H1 (cell line): Measurements from ENCODE around the gene UBQLN3. TPM values are rescaled to one million over a fixed set of nuclear protein-coding genes. Genes with fewer than 3 reads are reported as not detected.

Experiments
- CTCF ChIA-PET: fragments of 300-600 bp; sonication (Branson Sonifier 250); formaldehyde crosslinking; loops from one replicate; lab custom pipeline; 2021; ENCODE audit not compliant: partially characterized antibody; lab: Charles Lee
- POLR2A ChIA-PET: fragments of 300-600 bp; sonication (Branson Sonifier 250); formaldehyde crosslinking; loops from one replicate; lab custom pipeline; 2021; ENCODE audit warnings: inconsistent platforms; ENCODE audit not compliant: partially characterized antibody; lab: Charles Lee
- DNase-seq, 2 experiments: peaks; one replicate each; pipeline versions ENCODE4 v3.0.0 to v3.0.0-alpha.2; 2010 to 2022; ENCODE audit warnings: low spot score in 2 of 2, low read depth in 1 of 2, mixed read lengths in 1 of 2
- FAIRE-seq: peaks from 2 replicates; lab custom pipeline; 2011; peaks lifted over from hg19 to GRCh38; lab: Jason Lieb, UNC
- H2AFZ ChIP-seq: 2 replicates; pipeline ENCODE4 v1.8.1; 2012; ENCODE audit warnings: low read length, inconsistent platforms
- H2AK5ac ChIP-seq: 2 replicates; pipeline ENCODE4 v1.6.1; 2013; ENCODE audit warnings: low read depth, low read length
- H2BK120ac ChIP-seq: replicated peaks from 2 replicates; pipeline ENCODE3; 2013; ENCODE audit warnings: low read depth, low read length, inconsistent platforms
- H2BK12ac ChIP-seq: 2 replicates; pipeline ENCODE4 v1.6.1; 2013; ENCODE audit warnings: low read depth, low read length
- H2BK15ac ChIP-seq: 2 replicates; pipeline ENCODE4 v1.6.1; 2013; ENCODE audit warnings: low read length
- H2BK20ac ChIP-seq: 2 replicates; pipeline ENCODE4 v1.6.1; 2013; ENCODE audit warnings: low read length
- H2BK5ac ChIP-seq: 2 replicates; pipeline ENCODE4 v1.6.1; 2013; ENCODE audit warnings: low read depth, low read length
- H3K14ac ChIP-seq: 2 replicates; pipeline ENCODE4 v1.6.1; 2013; ENCODE audit warnings: inconsistent platforms; ENCODE audit not compliant: insufficient read length
- H3K18ac ChIP-seq: 2 replicates; pipeline ENCODE4 v1.6.1; 2013; ENCODE audit warnings: low read length; ENCODE audit errors: extremely low read depth
- H3K23ac ChIP-seq: 2 replicates; pipeline ENCODE4 v1.6.1; 2013; ENCODE audit warnings: inconsistent platforms; ENCODE audit not compliant: insufficient read length
- H3K23me2 ChIP-seq: 2 replicates; pipeline ENCODE4 v1.6.1; 2013; ENCODE audit warnings: low read depth, low read length
- H3K27ac ChIP-seq: 2 replicates; pipeline ENCODE4 v1.6.1; 2011; ENCODE audit warnings: low read depth, low read length, inconsistent platforms
- H3K27me3 ChIP-seq, 4 experiments: replicated peaks in 1 of 4; 1 replicate in 1 of 4; 2 replicates in 3 of 4; pipeline versions ENCODE4 v1.6.1 to v1.8.1; 2011 to 2013; ENCODE audit warnings: low read length in 3 of 4, mild to moderate bottlenecking in 3 of 4, inconsistent platforms in 2 of 4, mixed read lengths in 2 of 4, moderate library complexity in 1 of 4; ENCODE audit not compliant: control insufficient read depth in 3 of 4, insufficient read depth in 3 of 4; ENCODE audit errors: extremely low read depth in 1 of 4
- H3K36me3 ChIP-seq, 4 experiments: 2 replicates each; pipeline versions ENCODE4 v1.6.1 to v1.8.1; 2011 to 2013; ENCODE audit warnings: mild to moderate bottlenecking in 4 of 4, low read length in 3 of 4, moderate library complexity in 2 of 4, control low read depth in 1 of 4, inconsistent platforms in 1 of 4; ENCODE audit not compliant: insufficient read depth in 4 of 4, control insufficient read depth in 2 of 4
- H3K4ac ChIP-seq: replicated peaks from 2 replicates; pipeline ENCODE3; 2013; ENCODE audit warnings: low read length, low read depth, mixed read lengths, inconsistent platforms; ENCODE audit not compliant: insufficient read length
- H3K4me1 ChIP-seq, 4 experiments: replicated peaks in 1 of 4; 1 replicate in 1 of 4; 2 replicates in 3 of 4; pipeline versions ENCODE4 v1.6.1 to v1.8.1; 2011 to 2013; ENCODE audit warnings: low read length in 3 of 4, inconsistent platforms in 2 of 4, mixed read lengths in 1 of 4; ENCODE audit not compliant: insufficient read depth in 4 of 4, control insufficient read depth in 3 of 4
- H3K4me2 ChIP-seq, 2 experiments: 2 replicates each; pipeline versions ENCODE4 v1.6.1 to v1.8.1; 2011 to 2013; ENCODE audit warnings: low read depth in 2 of 2, low read length in 2 of 2, control low read depth in 1 of 2, inconsistent platforms in 1 of 2, mild to moderate bottlenecking in 1 of 2; ENCODE audit not compliant: insufficient read depth in 1 of 2
- H3K4me3 ChIP-seq, 4 experiments: fragments of 200-600, 300-600 bp in 1 of 4; sonication (generic), shearing (Covaris generic), sonication (Bioruptor Twin) in 1 of 4; 2 replicates each; pipeline versions ENCODE4 v1.5.1 to v1.8.1; 2011 to 2016; ENCODE audit warnings: low read length in 4 of 4, low read depth in 3 of 4, control low read depth in 2 of 4, inconsistent platforms in 2 of 4, mild to moderate bottlenecking in 2 of 4, mixed read lengths in 1 of 4, moderate library complexity in 1 of 4; ENCODE audit not compliant: insufficient read depth in 2 of 4; ENCODE audit errors: extremely low read depth in 1 of 4
- H3K56ac ChIP-seq: replicated peaks from 2 replicates; pipeline ENCODE3; 2013; ENCODE audit warnings: low read depth, mild to moderate bottlenecking, mixed read lengths, low read length, inconsistent platforms; ENCODE audit not compliant: insufficient read length
- H3K79me1 ChIP-seq: 2 replicates; pipeline ENCODE4 v1.6.1; 2013; ENCODE audit warnings: low read depth, low read length, control low read depth
- H3K79me2 ChIP-seq, 2 experiments: 2 replicates each; pipeline versions ENCODE4 v1.6.1 to v1.8.1; 2012 to 2013; ENCODE audit warnings: low read length in 2 of 2, mild to moderate bottlenecking in 2 of 2, inconsistent platforms in 1 of 2; ENCODE audit not compliant: insufficient read depth in 2 of 2, control insufficient read depth in 1 of 2
- H3K9ac ChIP-seq, 4 experiments: replicated peaks in 1 of 4; 1 replicate in 1 of 4; 2 replicates in 3 of 4; pipeline versions ENCODE4 v1.6.1 to v1.8.1; 2011 to 2013; ENCODE audit warnings: low read depth in 3 of 4, low read length in 3 of 4, control low read depth in 2 of 4, mild to moderate bottlenecking in 2 of 4, moderate library complexity in 2 of 4, inconsistent platforms in 1 of 4; ENCODE audit errors: extremely low read depth in 1 of 4
- H3K9me3 ChIP-seq, 2 experiments: 2 replicates each; pipeline versions ENCODE4 v1.6.1 to v1.8.1; 2012 to 2013; ENCODE audit warnings: mild to moderate bottlenecking in 2 of 2, moderate library complexity in 2 of 2, control low read depth in 1 of 2, inconsistent platforms in 1 of 2, low read depth in 1 of 2, low read length in 1 of 2, mixed read lengths in 1 of 2; ENCODE audit not compliant: insufficient read depth in 2 of 2
- H4K20me1 ChIP-seq, 2 experiments: replicated peaks in 1 of 2; 2 replicates each; pipeline versions ENCODE3 to v1.8.1; 2011 to 2013; ENCODE audit warnings: inconsistent platforms in 2 of 2, low read length in 2 of 2, mild to moderate bottlenecking in 1 of 2; ENCODE audit not compliant: insufficient read depth in 2 of 2, control insufficient read depth in 1 of 2
- H4K5ac ChIP-seq: 2 replicates; pipeline ENCODE4 v1.6.1; 2013; ENCODE audit warnings: low read length, low read depth, mixed read lengths, inconsistent platforms; ENCODE audit not compliant: insufficient read length
- H4K8ac ChIP-seq: 2 replicates; pipeline ENCODE4 v1.8.0; 2013; ENCODE audit warnings: mild to moderate bottlenecking, moderate library complexity, low read length, inconsistent platforms; ENCODE audit not compliant: insufficient read depth; ENCODE audit errors: extremely low read depth
- H4K91ac ChIP-seq: replicated peaks from 2 replicates; pipeline ENCODE3; 2013; ENCODE audit warnings: low read length, mixed read lengths, inconsistent platforms; ENCODE audit not compliant: insufficient read length
- CTBP2 ChIP-seq: IDR thresholded peaks from 2 replicates; pipeline ENCODE4 v1.7.0; 2011; ENCODE audit warnings: borderline replicate concordance, mild to moderate bottlenecking, moderate library complexity, mixed read lengths, low read length; ENCODE audit not compliant: insufficient read depth, insufficient read length
- SUZ12 ChIP-seq: fragments of 200-600 bp; sonication (generic); IDR thresholded peaks from 2 replicates; pipeline ENCODE4 v1.6.1; 2012; ENCODE audit warnings: mild to moderate bottlenecking, inconsistent platforms, low read length, moderate library complexity, mixed read lengths
- WGBS, 2 experiments: shearing (Covaris generic) in 1 of 2; methylation state at CpG; one replicate each; pipeline versions ENCODE4 v1.1.6 to v1.1.7; 2013 to 2015; ENCODE audit warnings: low lambda C conversion rate in 2 of 2, mixed read lengths in 2 of 2, inconsistent platforms in 1 of 2, low coverage in 1 of 2, missing lambda C conversion rate in 1 of 2; ENCODE audit not compliant: insufficient replicate concordance in 2 of 2, insufficient coverage in 1 of 2, insufficient read length in 1 of 2; ENCODE audit errors: extremely low coverage in 1 of 2, missing lambda C conversion rate in 1 of 2; 5-methylcytosine and 5-hydroxymethylcytosine counted together
- polyA plus RNA-seq, 7 experiments: library from polyadenylated mRNA; depleted of rRNA in 3 of 7; stranded (reverse) in 5 of 7; unstranded in 2 of 7; fragments of >200 nt in 5 of 7; fragments of 200-250 nt in 2 of 7; gene quantifications; 1 replicate in 5 of 7; 2 replicates in 1 of 7; 4 replicates in 1 of 7; pipeline versions ENCODE4 v1.2.1 to v1.2.3, GENCODE V29; 2011 to 2013; ENCODE audit warnings: missing spikeins in 2 of 7, mixed read lengths in 2 of 7
- total RNA-seq: library from RNA; stranded (reverse); fragmentation: NEBNext Ultra II Directional; extraction: Animal tissue kit (Norgen Biotek cat#: 25700); gene quantifications from 2 replicates; pipeline ENCODE4 v1.2.1, GENCODE V29; 2021
- TF ChIP-seq, protein P1 (sequence below), 3 experiments: IDR thresholded peaks; 1 replicate in 2 of 3; 2 replicates in 1 of 3; pipeline versions ENCODE4 v1.5.1 to v1.6.1; 2011; ENCODE audit warnings: low read length in 3 of 3, mild to moderate bottlenecking in 3 of 3, inconsistent platforms in 2 of 3, low read depth in 1 of 3, moderate library complexity in 1 of 3; ENCODE audit not compliant: insufficient read depth in 1 of 3; ENCODE audit errors: control extremely low read depth in 1 of 3

UBQLN3 gene
- total and polyA plus RNA-seq, 2 of the 8 experiments (the other 6 are each of a cell fraction or from before 2014, with no cell fraction given) = not detected

DNA sequence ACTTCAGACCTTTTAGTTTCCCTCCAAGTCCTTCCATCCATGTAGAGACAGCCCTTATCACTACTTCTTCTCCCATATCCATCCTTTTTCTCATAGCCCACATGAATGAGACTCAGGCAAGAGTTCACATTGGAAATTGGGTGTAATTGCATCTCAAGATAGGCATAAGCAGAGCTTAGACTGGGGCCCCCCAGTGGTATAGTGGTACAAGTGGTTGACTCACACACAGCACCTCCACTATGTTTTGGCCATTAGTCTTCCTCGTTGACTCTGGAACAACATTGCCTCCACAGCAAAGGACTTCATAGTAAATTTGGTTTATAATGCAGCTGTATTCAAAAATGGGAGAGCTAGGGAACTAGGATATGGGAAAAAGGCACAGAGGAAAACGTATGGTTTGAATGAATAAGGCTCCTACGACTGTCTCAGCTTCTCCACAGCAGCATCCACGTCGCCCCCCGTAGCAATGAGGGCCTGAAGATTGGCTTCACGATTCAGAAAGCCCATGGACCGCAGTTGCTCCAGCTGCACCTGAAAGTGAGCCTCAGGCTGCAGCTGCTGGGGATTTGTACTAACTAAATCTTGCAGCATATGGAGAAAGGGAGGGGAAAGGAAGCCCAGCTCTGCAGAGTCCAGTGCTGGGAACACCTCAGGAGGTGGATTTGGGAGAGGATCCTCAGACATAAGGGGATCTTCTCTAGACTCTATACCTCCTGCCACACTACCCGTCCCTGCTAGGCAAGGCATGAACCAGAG lies 2.4 kb downstream of the UBQLN3 start:
- Histone ChIP-seq H3K4ac (no peak overlapping the region), H3K4me2 (no peak overlapping the region), H2BK15ac (no peak overlapping the region), H2BK12ac (no peak overlapping the region), H2BK5ac (no peak overlapping the region), H3K27ac (no peak overlapping the region), H3K4me3 (no peak overlapping the region), H2BK120ac (no peak overlapping the region), H3K23ac (no peak overlapping the region), H3K79me2 (no peaks in the 10 kb centered on the region), H3K9ac (no peak overlapping the region), H2AFZ (no peak overlapping the region), H2BK20ac (no peak overlapping the region), H3K27me3 (no peaks in the 10 kb centered on the region), H4K20me1 (no peaks in the 10 kb centered on the region), H3K23me2 (no peaks in the 10 kb centered on the region), H2AK5ac (no peak overlapping the region), H3K36me3 (no peaks in the 10 kb centered on the region), H3K56ac (no peak overlapping the region), H3K14ac (no peak overlapping the region), H4K5ac (no peak overlapping the region), H4K8ac (no peak overlapping the region), H3K9me3 (no peaks in the 10 kb centered on the region), H4K91ac (no peak overlapping the region), H3K18ac (no peak overlapping the region), H3K79me1 (no peaks in the 10 kb centered on the region), H3K4me1 (no peaks in the 10 kb centered on the region)
- TF ChIP-seq CTBP2 = no peak
- TF ChIP-seq SUZ12 = no peak
- TF ChIP-seq, protein P1, sequence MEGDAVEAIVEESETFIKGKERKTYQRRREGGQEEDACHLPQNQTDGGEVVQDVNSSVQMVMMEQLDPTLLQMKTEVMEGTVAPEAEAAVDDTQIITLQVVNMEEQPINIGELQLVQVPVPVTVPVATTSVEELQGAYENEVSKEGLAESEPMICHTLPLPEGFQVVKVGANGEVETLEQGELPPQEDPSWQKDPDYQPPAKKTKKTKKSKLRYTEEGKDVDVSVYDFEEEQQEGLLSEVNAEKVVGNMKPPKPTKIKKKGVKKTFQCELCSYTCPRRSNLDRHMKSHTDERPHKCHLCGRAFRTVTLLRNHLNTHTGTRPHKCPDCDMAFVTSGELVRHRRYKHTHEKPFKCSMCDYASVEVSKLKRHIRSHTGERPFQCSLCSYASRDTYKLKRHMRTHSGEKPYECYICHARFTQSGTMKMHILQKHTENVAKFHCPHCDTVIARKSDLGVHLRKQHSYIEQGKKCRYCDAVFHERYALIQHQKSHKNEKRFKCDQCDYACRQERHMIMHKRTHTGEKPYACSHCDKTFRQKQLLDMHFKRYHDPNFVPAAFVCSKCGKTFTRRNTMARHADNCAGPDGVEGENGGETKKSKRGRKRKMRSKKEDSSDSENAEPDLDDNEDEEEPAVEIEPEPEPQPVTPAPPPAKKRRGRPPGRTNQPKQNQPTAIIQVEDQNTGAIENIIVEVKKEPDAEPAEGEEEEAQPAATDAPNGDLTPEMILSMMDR (IDR thresholded peaks at IDR 0.05; ENCODE audit: control extremely low read depth in 1 of 3, insufficient read depth in 1 of 3, low read depth in 1 of 3, low read length in 3 of 3) = peak in 1 of 3 experiments; percentile 14; a peak in 1 of 4 replicates
- FAIRE-seq (no peak), DNase-seq (no peak)
- WGBS, 2 experiments = 80% methylated on average over 9 of the region's 9 CpGs; no CpG with 5 or more reads in 1 of the 2 experiments
- POLR2A ChIA-PET = no interaction called here
- CTCF ChIA-PET = interaction anchor here (0.8 to 4.6 kb wide), 6 partner anchors 12 to 93 kb away, joined by 3 to 19 read pairs (median 4); no protein-coding TSS in a partner anchor
